Spinal cord (tissue), 10 donors: ENCODE data around the gene ATP8A2. TPM values are rescaled to one million over a fixed set of nuclear protein-coding genes. Genes with fewer than 3 reads are reported as not detected.

Source experiments
- DNase-seq, 6 donors: peaks; one replicate each; pipeline versions ENCODE4 v3.0.0 to v3.0.0-alpha.2; 2013 to 2015; ENCODE audit warnings: low spot score in 6 of 6, low read depth in 4 of 6
- H3K27ac ChIP-seq: one replicate; pipeline ENCODE4 v1.5.1; 2013; ENCODE audit warnings: low read depth, low read length, control low read depth
- H3K27me3 ChIP-seq: one replicate; pipeline ENCODE4 v1.6.1; 2013; ENCODE audit warnings: low read length; ENCODE audit not compliant: control insufficient read depth, insufficient read depth
- H3K36me3 ChIP-seq: one replicate; pipeline ENCODE4 v1.6.1; 2013; ENCODE audit warnings: low read length; ENCODE audit not compliant: control insufficient read depth, insufficient read depth
- H3K4me1 ChIP-seq: one replicate; pipeline ENCODE4 v1.6.1; 2013; ENCODE audit warnings: low read length; ENCODE audit not compliant: control insufficient read depth, insufficient read depth
- H3K4me3 ChIP-seq: one replicate; pipeline ENCODE4 v1.5.1; 2013; ENCODE audit warnings: low read depth, low read length, control low read depth
- H3K9me3 ChIP-seq: one replicate; pipeline ENCODE4 v1.6.1; 2013; ENCODE audit warnings: low read length; ENCODE audit not compliant: control insufficient read depth, insufficient read depth
- whole genome bisulfite sequencing: methylation state at CpG from one replicate; pipeline ENCODE4 v1.1.5; 2013; ENCODE audit warnings: missing lambda C conversion rate; ENCODE audit not compliant: insufficient coverage; 5-methylcytosine and 5-hydroxymethylcytosine counted together
- polyA plus RNA-seq, 2 donors: library from polyadenylated mRNA; unstranded; fragments of 120-200 nt; gene quantifications; one replicate each; pipeline ENCODE4 v1.2.1, GENCODE V29; 2013; ENCODE audit not compliant: insufficient read length in 2 of 2
- total RNA-seq, 2 donors: library from RNA; depleted of rRNA in 1 of 2; stranded (reverse); fragments of 120-200 nt in 1 of 2; fragments of >200 nt in 1 of 2; gene quantifications; one replicate each; pipeline versions ENCODE4 v1.2.3 to v1.2.4, GENCODE V29; 2013 to 2014
- donor health status: healthy.

The ATP8A2 gene
- total and polyA plus RNA-seq, 4 donors, result 14.9 to 59.0 (median 28.0) TPM

DNA sequence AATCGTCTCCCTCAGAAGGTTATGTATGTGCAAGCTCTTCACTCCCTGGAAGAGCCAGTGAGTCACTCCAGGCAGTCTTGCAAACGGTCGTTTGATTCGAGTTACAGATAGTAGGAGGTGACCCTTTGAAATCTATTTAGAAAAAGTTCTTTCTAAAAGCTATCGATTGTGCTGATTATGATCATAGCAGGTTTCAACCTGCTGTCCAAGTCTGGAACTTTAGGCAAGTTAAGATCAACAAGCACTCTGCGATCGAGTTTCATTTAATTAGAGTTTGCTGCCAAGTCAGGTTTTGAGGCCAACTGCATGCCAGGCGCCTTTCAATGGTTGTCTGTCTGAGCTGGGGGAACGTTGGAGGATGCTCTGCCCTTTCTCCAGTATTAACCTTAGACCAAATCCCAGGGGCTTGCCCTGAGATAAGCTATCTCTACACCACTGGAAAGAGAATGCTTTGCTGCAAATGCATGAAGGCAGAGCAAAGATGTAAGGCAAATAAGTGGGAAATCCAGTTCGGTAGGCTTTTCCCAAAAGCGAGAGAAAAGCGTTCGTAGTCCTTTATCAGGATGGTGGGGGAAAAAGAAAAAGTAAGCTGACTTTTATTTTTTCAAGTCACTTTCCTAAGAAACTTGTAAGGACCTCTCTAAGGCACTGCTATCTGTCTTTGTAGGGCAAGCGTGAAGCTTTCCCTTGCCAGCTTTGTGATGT, 287.5 kb downstream of the ATP8A2 start:
- Histone ChIP-seq H3K27me3 (no peaks in the 10 kb centered on the region), H3K27ac (no peak overlapping the region), H3K4me3 (no peak overlapping the region), H3K9me3 (no peaks in the 10 kb centered on the region), H3K36me3 (no peaks in the 10 kb centered on the region), H3K4me1 (no peaks in the 10 kb centered on the region)
- DNase-seq, result peak in 1 of 6 donors; percentile 26
- WGBS, result 67% methylated on average over 9 of the region's 14 CpGs

DNA sequence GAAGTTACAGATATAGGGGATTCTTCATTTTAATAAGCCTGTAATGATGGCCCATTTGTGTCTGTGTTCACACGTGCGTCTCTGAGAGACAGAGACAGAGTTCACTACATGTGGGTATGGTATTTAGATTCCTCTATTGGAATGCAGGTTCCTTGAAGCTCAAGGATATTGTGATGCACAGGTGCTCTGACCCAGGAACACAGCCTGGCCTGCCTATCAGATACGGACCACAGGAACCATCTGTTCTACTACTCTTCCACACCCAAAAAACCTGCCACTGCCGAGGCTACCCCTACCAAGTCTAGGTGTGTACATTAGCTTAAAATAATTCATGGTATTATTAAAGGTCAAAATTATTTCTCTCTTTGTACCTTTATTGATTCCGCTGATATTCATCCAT, 289.2 kb downstream of the ATP8A2 start:
- no CpG with 5 or more reads among the region's 5 CpGs for WGBS
- Histone ChIP-seq H3K9me3 (no peaks in the 10 kb centered on the region), H3K27me3 (no peaks in the 10 kb centered on the region), H3K36me3 (no peaks in the 10 kb centered on the region), H3K27ac (no peak overlapping the region), H3K4me1 (no peaks in the 10 kb centered on the region), H3K4me3 (no peak overlapping the region)
- DNase-seq, result no peak

DNA sequence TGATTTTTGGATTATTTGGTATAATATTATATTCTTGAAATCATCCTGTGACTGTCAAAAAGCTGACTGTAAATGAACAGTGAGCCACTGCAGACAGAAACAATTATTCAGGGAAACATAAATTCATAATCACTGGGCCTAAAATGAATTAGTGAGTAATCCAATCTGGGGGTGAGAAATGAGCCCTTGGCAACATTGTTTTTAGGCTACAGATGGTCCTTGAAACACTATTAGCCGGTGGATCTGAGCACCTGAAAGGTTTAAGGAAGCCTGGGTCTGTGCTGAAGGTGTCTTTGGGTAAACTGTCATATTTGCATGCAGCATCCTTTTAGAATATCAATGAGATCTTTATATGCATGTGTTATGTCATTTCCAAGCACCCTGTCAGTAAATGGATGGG, 290.7 kb downstream of the ATP8A2 start:
- H3K27ac ChIP-seq, result no peak overlapping the region
- 86% methylated on average over 1 of the region's 1 CpG for whole genome bisulfite sequencing
- no peaks in the 10 kb centered on the region for H3K4me1 ChIP-seq
- no peaks in the 10 kb centered on the region for H3K27me3 ChIP-seq
- no peaks in the 10 kb centered on the region for H3K9me3 ChIP-seq
- DNase-seq, result no peak
- H3K36me3 ChIP-seq, result no peaks in the 10 kb centered on the region
- H3K4me3 ChIP-seq, result no peak overlapping the region

DNA sequence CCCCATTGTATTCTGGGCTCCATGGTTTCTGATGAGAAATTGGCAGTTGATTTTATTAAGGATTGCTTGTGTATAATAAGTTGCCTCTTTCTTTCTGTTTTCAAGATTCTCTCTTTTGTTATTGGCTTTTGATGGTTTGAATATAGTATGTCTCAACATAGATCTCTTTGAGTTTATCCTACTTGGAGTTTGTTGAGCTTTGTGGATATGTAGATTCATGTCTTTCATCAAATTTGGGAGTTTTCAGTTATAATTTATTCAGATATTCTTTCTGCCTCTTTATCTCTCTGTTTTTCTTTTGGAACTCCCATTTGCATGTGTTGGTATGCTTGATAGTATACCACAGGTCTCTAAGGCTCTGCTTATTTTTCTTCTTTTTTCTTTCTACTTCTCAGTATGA, 296.6 kb downstream of the ATP8A2 start:
- Histone ChIP-seq H3K27ac (no peak overlapping the region), H3K4me3 (no peak overlapping the region), H3K4me1 (no peaks in the 10 kb centered on the region), H3K9me3 (no peaks in the 10 kb centered on the region), H3K36me3 (no peaks in the 10 kb centered on the region), H3K27me3 (no peaks in the 10 kb centered on the region)
- DNase-seq, result no peak

GRCh38 chr13:25673711-25674110, 301.9 kb downstream of the ATP8A2 start:
- no peak overlapping the region for H3K4me3 ChIP-seq
- H3K27me3 ChIP-seq, result no peaks in the 10 kb centered on the region
- 94% methylated on average over 2 of the region's 5 CpGs for WGBS
- DNase-seq, result no peak
- no peaks in the 10 kb centered on the region for H3K4me1 ChIP-seq
- H3K27ac ChIP-seq, result no peak overlapping the region
- no peaks in the 10 kb centered on the region for H3K9me3 ChIP-seq
- no peaks in the 10 kb centered on the region for H3K36me3 ChIP-seq

- H3K36me3 ChIP-seq, result no peaks in the 10 kb centered on the region
- H3K27me3 ChIP-seq, result no peaks in the 10 kb centered on the region
- WGBS, result no CpG with 5 or more reads among the region's 4 CpGs
- H3K9me3 ChIP-seq, result no peaks in the 10 kb centered on the region
- H3K4me1 ChIP-seq, result no peaks in the 10 kb centered on the region
- H3K27ac ChIP-seq, result no peak overlapping the region
- H3K4me3 ChIP-seq, result no peak overlapping the region
- no peak for DNase-seq
Measured at GRCh38 chr13:25674371-25674770, 302.6 kb downstream of the ATP8A2 start.

DNA sequence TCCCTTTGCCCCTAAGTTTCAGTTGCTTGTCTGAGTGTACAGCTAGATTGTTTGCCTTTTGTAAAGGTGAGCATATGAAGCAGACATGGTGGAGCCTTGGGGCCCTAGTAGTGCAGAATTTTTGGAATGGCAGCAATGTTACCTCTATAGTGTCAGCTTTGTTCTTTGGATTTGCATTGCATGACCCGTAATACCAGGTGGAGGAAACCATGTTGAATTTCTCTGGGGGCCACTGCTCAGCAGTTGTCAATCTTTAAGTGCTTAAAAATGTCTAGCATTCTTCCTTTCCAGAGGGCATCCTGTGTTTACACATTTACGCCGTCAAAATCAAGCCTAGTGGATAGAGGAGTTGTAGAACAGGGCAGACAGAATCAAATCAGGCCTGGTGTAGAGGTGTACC, 303.3 kb downstream of the ATP8A2 start:
- no peak overlapping the region for H3K27ac ChIP-seq
- H3K4me3 ChIP-seq, result no peak overlapping the region
- H3K4me1 ChIP-seq, result no peaks in the 10 kb centered on the region
- no peak for DNase-seq
- no peaks in the 10 kb centered on the region for H3K36me3 ChIP-seq
- no peaks in the 10 kb centered on the region for H3K27me3 ChIP-seq
- WGBS, result 100% methylated on average over 1 of the region's 3 CpGs
- no peaks in the 10 kb centered on the region for H3K9me3 ChIP-seq

DNA sequence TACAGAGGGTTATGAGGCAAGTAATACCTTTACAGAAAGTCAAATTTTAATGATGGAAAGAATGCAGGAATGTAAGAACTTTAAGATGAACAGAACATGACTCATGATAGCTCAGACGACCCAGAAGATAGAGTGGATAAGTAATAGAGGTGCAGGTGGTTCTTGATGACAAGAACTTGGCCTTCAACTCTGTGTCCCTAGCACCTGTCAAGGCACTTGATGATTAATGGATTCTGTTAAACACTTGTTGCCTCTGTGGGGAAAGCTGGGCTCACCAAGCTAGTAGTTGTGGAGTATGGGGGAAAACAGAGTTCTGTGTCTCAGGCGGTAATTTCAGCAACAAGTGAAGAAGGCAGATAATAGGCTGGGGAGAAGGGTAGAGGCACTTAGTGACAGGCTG, 306.2 kb downstream of the ATP8A2 start:
- Histone ChIP-seq H3K4me1 (peaks cover 4% of the 10 kb centered on the region), H3K36me3 (no peaks in the 10 kb centered on the region), H3K27me3 (no peaks in the 10 kb centered on the region), H3K4me3 (no peak overlapping the region), H3K27ac (no peak overlapping the region), H3K9me3 (no peaks in the 10 kb centered on the region)
- DNase-seq, result no peak
- 86% methylated on average over 2 of the region's 2 CpGs for WGBS

DNA sequence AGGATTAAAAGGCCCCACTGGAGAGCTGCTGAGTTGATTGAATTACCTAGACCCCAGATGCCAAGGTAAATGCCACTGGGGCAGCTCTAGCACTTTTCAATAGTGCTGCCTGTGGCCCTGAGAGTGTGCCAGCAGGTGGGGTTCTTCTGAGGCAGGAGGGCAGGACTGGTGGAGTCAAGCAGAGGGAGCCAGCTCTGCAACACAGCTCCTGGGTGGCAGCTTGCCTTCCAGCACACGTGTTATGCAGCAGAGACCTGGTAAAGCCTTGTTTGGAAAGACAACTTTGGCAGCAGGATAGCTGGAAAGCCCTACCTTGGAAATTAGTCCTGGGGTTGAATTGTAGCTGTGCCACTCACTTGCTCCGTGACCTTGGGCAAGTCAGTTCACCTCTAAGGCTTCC, 306.6 kb downstream of the ATP8A2 start:
- Histone ChIP-seq H3K4me3 (no peak overlapping the region), H3K36me3 (no peaks in the 10 kb centered on the region), H3K27ac (no peak overlapping the region), H3K27me3 (no peaks in the 10 kb centered on the region), H3K4me1 (peaks cover 4% of the 10 kb centered on the region), H3K9me3 (no peaks in the 10 kb centered on the region)
- no peak for DNase-seq
- 55% methylated on average over 1 of the region's 2 CpGs for WGBS

GRCh38 chr13:25679159-25679558, 307.4 kb downstream of the ATP8A2 start:
- Histone ChIP-seq H3K9me3 (no peaks in the 10 kb centered on the region), H3K27me3 (no peaks in the 10 kb centered on the region), H3K4me1 (peaks cover 4% of the 10 kb centered on the region), H3K27ac (no peak overlapping the region), H3K36me3 (no peaks in the 10 kb centered on the region), H3K4me3 (no peak overlapping the region)
- WGBS, result 100% methylated on average over 1 of the region's 2 CpGs
- no peak for DNase-seq
